WTC11 (cell line): ENCODE data around the gene LENEP. TPM values are rescaled to one million over a fixed set of nuclear protein-coding genes. Genes with fewer than 3 reads are reported as not detected.

Experiments used
- ATAC-seq: fragments of 200-7000 bp; cut with Tn5 transposase; 2 replicates; pipeline ENCODE4 v1.10.0; 2021; ENCODE audit warnings: mild to moderate bottlenecking, moderate library complexity
- CTCF ChIA-PET: fragments of 300-600 bp; sonication (Branson Sonifier 250); formaldehyde crosslinking; loops from one replicate; lab custom pipeline; 2021; ENCODE audit warnings: antibody characterized with exemption; lab: Charles Lee
- POLR2A ChIA-PET: fragments of 350-600 bp; sonication (Branson Sonifier 250); formaldehyde crosslinking; loops from one replicate; lab custom pipeline; 2021; ENCODE audit warnings: antibody characterized with exemption; lab: Charles Lee
- DNase-seq: peaks from one replicate; pipeline ENCODE4 v3.0.0; 2021; ENCODE audit warnings: low spot score
- H3K27ac Mint-ChIP-seq: 2 replicates; pipeline ENCODE4 v1.8.0; 2021; ENCODE audit warnings: mixed read lengths
- H3K27me3 Mint-ChIP-seq: 2 replicates; pipeline ENCODE4 v1.8.0; 2021; ENCODE audit warnings: low read depth, mild to moderate bottlenecking, moderate library complexity, mixed read lengths
- H3K36me3 Mint-ChIP-seq: 2 replicates; pipeline ENCODE4 v1.8.0; 2021; ENCODE audit warnings: mixed read lengths
- H3K4me1 Mint-ChIP-seq: 2 replicates; pipeline ENCODE4 v1.8.0; 2022; ENCODE audit warnings: mixed read lengths
- H3K4me3 Mint-ChIP-seq: 2 replicates; pipeline ENCODE4 v1.8.0; 2021; ENCODE audit warnings: mild to moderate bottlenecking, moderate library complexity, mixed read lengths
- H3K9me3 Mint-ChIP-seq: 2 replicates; pipeline ENCODE4 v1.8.0; 2021; ENCODE audit warnings: mixed read lengths
- ARID4B ChIP-seq: sonication (generic); formaldehyde crosslinking; IDR thresholded peaks from 2 replicates; pipeline ENCODE4 v1.8.0; 2023; ENCODE audit warnings: missing genetic modification reagents, mild to moderate bottlenecking, borderline replicate concordance
- ERG ChIP-seq: fragments of 250-450 bp; sonication (Bioruptor Pico); IDR thresholded peaks from 2 replicates; pipeline ENCODE4 v1.8.0; 2021; ENCODE audit warnings: mild to moderate bottlenecking
- ESRRA ChIP-seq: sonication (generic); formaldehyde crosslinking; IDR thresholded peaks from 2 replicates; pipeline ENCODE4 v1.8.1; 2022; ENCODE audit warnings: mild to moderate bottlenecking, missing genetic modification reagents, borderline replicate concordance
- FOXJ3 ChIP-seq: sonication (generic); formaldehyde crosslinking; IDR thresholded peaks from 2 replicates; pipeline ENCODE4 v1.9.0; 2021; ENCODE audit warnings: missing genetic modification reagents, mild to moderate bottlenecking, borderline replicate concordance
- FOXP1 ChIP-seq: sonication (generic); formaldehyde crosslinking; IDR thresholded peaks from 2 replicates; pipeline ENCODE4 v1.8.0; 2022; ENCODE audit warnings: missing genetic modification reagents, mild to moderate bottlenecking, moderate library complexity, borderline replicate concordance
- GRHL2 ChIP-seq: fragments of 250-450 bp; sonication (Bioruptor Pico); IDR thresholded peaks from 2 replicates; pipeline ENCODE4 v1.8.0; 2022; ENCODE audit warnings: mild to moderate bottlenecking, moderate library complexity; ENCODE audit not compliant: insufficient replicate concordance, severe bottlenecking
- PRRX2 ChIP-seq: fragments of 250-450 bp; sonication (Bioruptor Pico); IDR thresholded peaks from 2 replicates; pipeline ENCODE4 v1.8.0; 2021; ENCODE audit warnings: mild to moderate bottlenecking
- SMAD3 ChIP-seq: sonication (generic); formaldehyde crosslinking; IDR thresholded peaks from 2 replicates; pipeline ENCODE4 v1.8.0; 2022; ENCODE audit warnings: missing genetic modification reagents, mild to moderate bottlenecking, borderline replicate concordance
- TP53 ChIP-seq: sonication (generic); formaldehyde crosslinking; IDR thresholded peaks from 2 replicates; pipeline ENCODE4 v1.8.1; 2023; ENCODE audit warnings: mild to moderate bottlenecking, missing genetic modification reagents
- ZNF263 ChIP-seq: sonication (generic); formaldehyde crosslinking; IDR thresholded peaks from 2 replicates; pipeline ENCODE4 v1.8.1; 2022; ENCODE audit warnings: low read depth, mild to moderate bottlenecking, moderate library complexity, missing genetic modification reagents
- ZNF317 ChIP-seq: sonication (generic); formaldehyde crosslinking; IDR thresholded peaks from 2 replicates; pipeline ENCODE4 v1.8.1; 2023; ENCODE audit warnings: low read depth, mild to moderate bottlenecking, moderate library complexity, missing genetic modification reagents, borderline replicate concordance
- ZNF396 ChIP-seq: fragments of 250-450 bp; sonication (Bioruptor Pico); IDR thresholded peaks from 2 replicates; pipeline ENCODE4 v1.8.0; 2021; ENCODE audit warnings: mild to moderate bottlenecking, moderate library complexity, borderline replicate concordance
- ZNF671 ChIP-seq: fragments of 250-450 bp; sonication (Bioruptor Pico); IDR thresholded peaks from 2 replicates; pipeline ENCODE4 v1.8.0; 2021; ENCODE audit warnings: mild to moderate bottlenecking
- total RNA-seq: library from RNA; stranded (reverse); gene quantifications from 3 replicates; pipeline ENCODE4 v1.2.3, GENCODE V29; 2021
- TF ChIP-seq, protein P1 (sequence below): sonication (generic); formaldehyde crosslinking; IDR thresholded peaks from 2 replicates; pipeline ENCODE4 v1.8.0; 2022; ENCODE audit warnings: mild to moderate bottlenecking, missing genetic modification reagents
- TF ChIP-seq, protein P2 (sequence below): sonication (generic); formaldehyde crosslinking; IDR thresholded peaks from 2 replicates; pipeline ENCODE4 v1.8.1; 2023; ENCODE audit warnings: mild to moderate bottlenecking, missing genetic modification reagents
- TF ChIP-seq, protein P3 (sequence below): sonication (generic); formaldehyde crosslinking; IDR thresholded peaks from 2 replicates; pipeline ENCODE4 v1.8.0; 2022; ENCODE audit warnings: missing genetic modification reagents
- TF ChIP-seq, protein P4 (sequence below): sonication (generic); formaldehyde crosslinking; IDR thresholded peaks from 2 replicates; pipeline ENCODE4 v1.8.1; 2022; ENCODE audit warnings: mild to moderate bottlenecking, missing genetic modification reagents, moderate library complexity, borderline replicate concordance

Gene LENEP
- total RNA-seq, 1 experiment from 2014 or later, result 1.2 TPM

DNA sequence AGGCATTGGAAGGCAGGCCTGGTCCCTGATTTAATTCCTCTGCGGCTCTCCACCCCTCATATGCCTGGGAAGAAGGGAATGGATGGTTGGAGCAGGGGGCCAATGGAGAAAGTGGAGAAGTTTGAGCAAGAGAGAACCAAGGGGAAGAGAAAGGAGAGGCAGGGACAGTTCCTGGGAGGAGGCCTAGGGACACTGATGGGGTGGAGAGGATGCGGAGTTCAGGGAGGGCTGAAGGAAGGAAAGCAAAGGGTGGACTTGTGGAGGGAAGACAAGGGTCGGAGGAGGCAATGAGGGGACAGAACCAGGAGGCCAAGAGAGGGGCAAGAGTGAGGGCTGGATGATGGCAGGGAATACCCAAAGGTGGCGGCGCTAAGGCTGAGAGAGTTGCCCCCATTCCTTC lies 16.4 kb downstream of the LENEP start (continued):
- TF ChIP-seq, protein P1, sequence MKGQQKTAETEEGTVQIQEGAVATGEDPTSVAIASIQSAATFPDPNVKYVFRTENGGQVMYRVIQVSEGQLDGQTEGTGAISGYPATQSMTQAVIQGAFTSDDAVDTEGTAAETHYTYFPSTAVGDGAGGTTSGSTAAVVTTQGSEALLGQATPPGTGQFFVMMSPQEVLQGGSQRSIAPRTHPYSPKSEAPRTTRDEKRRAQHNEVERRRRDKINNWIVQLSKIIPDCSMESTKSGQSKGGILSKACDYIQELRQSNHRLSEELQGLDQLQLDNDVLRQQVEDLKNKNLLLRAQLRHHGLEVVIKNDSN (CRISPR knock-in tag), result no peak
- TF ChIP-seq ZNF263 (CRISPR knock-in tag), result no peak

- no peak overlapping the region; the same call in 1 of the 2 replicates for H3K4me3 Mint-ChIP-seq
- no peaks in the 10 kb centered on the region for H3K27me3 Mint-ChIP-seq
- no peaks in the 10 kb centered on the region for H3K9me3 Mint-ChIP-seq
- ATAC-seq (no peak), DNase-seq (no peak)
- CTCF ChIA-PET, result interaction anchor here (0.7 to 3.5 kb wide), 5 partner anchors 9 to 51 kb away, joined by 3 to 34 read pairs (median 22); partner anchors contain the start of gene ADAM15
- POLR2A ChIA-PET, result no interaction called here
- H3K27ac Mint-ChIP-seq, result no peak overlapping the region
- TF ChIP-seq, protein P2, sequence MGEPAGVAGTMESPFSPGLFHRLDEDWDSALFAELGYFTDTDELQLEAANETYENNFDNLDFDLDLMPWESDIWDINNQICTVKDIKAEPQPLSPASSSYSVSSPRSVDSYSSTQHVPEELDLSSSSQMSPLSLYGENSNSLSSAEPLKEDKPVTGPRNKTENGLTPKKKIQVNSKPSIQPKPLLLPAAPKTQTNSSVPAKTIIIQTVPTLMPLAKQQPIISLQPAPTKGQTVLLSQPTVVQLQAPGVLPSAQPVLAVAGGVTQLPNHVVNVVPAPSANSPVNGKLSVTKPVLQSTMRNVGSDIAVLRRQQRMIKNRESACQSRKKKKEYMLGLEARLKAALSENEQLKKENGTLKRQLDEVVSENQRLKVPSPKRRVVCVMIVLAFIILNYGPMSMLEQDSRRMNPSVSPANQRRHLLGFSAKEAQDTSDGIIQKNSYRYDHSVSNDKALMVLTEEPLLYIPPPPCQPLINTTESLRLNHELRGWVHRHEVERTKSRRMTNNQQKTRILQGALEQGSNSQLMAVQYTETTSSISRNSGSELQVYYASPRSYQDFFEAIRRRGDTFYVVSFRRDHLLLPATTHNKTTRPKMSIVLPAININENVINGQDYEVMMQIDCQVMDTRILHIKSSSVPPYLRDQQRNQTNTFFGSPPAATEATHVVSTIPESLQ (CRISPR knock-in tag), result no peak
- no peak for TF ChIP-seq TP53
- TF ChIP-seq, protein P3, sequence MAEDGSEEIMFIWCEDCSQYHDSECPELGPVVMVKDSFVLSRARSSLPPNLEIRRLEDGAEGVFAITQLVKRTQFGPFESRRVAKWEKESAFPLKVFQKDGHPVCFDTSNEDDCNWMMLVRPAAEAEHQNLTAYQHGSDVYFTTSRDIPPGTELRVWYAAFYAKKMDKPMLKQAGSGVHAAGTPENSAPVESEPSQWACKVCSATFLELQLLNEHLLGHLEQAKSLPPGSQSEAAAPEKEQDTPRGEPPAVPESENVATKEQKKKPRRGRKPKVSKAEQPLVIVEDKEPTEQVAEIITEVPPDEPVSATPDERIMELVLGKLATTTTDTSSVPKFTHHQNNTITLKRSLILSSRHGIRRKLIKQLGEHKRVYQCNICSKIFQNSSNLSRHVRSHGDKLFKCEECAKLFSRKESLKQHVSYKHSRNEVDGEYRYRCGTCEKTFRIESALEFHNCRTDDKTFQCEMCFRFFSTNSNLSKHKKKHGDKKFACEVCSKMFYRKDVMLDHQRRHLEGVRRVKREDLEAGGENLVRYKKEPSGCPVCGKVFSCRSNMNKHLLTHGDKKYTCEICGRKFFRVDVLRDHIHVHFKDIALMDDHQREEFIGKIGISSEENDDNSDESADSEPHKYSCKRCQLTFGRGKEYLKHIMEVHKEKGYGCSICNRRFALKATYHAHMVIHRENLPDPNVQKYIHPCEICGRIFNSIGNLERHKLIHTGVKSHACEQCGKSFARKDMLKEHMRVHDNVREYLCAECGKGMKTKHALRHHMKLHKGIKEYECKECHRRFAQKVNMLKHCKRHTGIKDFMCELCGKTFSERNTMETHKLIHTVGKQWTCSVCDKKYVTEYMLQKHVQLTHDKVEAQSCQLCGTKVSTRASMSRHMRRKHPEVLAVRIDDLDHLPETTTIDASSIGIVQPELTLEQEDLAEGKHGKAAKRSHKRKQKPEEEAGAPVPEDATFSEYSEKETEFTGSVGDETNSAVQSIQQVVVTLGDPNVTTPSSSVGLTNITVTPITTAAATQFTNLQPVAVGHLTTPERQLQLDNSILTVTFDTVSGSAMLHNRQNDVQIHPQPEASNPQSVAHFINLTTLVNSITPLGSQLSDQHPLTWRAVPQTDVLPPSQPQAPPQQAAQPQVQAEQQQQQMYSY (CRISPR knock-in tag), result no peak
- no peak for TF ChIP-seq GRHL2 (CRISPR knock-in tag)
- TF ChIP-seq FOXP1 (CRISPR knock-in tag), result no peak
- TF ChIP-seq ARID4B (CRISPR knock-in tag), result no peak
- TF ChIP-seq, protein P4, sequence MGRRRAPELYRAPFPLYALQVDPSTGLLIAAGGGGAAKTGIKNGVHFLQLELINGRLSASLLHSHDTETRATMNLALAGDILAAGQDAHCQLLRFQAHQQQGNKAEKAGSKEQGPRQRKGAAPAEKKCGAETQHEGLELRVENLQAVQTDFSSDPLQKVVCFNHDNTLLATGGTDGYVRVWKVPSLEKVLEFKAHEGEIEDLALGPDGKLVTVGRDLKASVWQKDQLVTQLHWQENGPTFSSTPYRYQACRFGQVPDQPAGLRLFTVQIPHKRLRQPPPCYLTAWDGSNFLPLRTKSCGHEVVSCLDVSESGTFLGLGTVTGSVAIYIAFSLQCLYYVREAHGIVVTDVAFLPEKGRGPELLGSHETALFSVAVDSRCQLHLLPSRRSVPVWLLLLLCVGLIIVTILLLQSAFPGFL (CRISPR knock-in tag), result no peak
- TF ChIP-seq ZNF671, result no peak
- TF ChIP-seq PRRX2, result no peak
- TF ChIP-seq ERG (CRISPR knock-in tag), result no peak
- TF ChIP-seq FOXJ3 (CRISPR knock-in tag), result no peak
- no peak for TF ChIP-seq ZNF396 (CRISPR knock-in tag)
- TF ChIP-seq ZNF317, result no peak
- TF ChIP-seq ESRRA (CRISPR knock-in tag), result no peak
- no peak for TF ChIP-seq SMAD3 (CRISPR knock-in tag)
- H3K36me3 Mint-ChIP-seq, result peaks cover 4% of the 10 kb centered on the region; the same call in 1 of the 2 replicates
- H3K4me1 Mint-ChIP-seq, result peaks cover 52% of the 10 kb centered on the region
Measured at GRCh38 chr1:155010211-155010918, 17.0 kb downstream of the LENEP start.
